ENCODE measurements around the gene CLEC2B.

DNA sequence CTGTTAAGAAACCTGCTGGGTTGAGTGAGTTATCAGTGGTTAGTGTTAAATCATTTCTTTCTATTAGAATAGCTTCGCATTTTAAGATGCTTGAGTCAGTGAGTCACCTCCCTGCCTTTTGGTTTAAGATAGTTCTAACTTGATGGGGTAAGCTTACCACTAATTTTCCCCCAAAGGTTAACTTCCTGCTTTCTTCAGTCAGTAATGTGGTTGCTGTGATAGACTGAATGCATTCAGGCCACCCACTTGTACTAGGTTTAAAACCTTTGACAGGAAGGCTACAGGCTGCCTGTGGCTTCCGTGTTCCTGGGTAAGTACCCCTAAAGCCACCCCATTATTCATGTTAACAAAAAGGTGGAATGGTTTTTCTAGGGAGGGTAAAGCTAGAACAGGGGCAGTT is 37.7 kb upstream of the CLEC2B start:
- TF ChIP-seq EZH2 (IDR thresholded peaks at IDR 0.05; ENCODE audit: borderline replicate concordance, low read depth, low read length, poor library complexity, severe bottlenecking): no peak
- TF ChIP-seq, protein P1, sequence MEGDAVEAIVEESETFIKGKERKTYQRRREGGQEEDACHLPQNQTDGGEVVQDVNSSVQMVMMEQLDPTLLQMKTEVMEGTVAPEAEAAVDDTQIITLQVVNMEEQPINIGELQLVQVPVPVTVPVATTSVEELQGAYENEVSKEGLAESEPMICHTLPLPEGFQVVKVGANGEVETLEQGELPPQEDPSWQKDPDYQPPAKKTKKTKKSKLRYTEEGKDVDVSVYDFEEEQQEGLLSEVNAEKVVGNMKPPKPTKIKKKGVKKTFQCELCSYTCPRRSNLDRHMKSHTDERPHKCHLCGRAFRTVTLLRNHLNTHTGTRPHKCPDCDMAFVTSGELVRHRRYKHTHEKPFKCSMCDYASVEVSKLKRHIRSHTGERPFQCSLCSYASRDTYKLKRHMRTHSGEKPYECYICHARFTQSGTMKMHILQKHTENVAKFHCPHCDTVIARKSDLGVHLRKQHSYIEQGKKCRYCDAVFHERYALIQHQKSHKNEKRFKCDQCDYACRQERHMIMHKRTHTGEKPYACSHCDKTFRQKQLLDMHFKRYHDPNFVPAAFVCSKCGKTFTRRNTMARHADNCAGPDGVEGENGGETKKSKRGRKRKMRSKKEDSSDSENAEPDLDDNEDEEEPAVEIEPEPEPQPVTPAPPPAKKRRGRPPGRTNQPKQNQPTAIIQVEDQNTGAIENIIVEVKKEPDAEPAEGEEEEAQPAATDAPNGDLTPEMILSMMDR (conservative IDR thresholded peaks at IDR 0.05; ENCODE audit: low read depth, low read length): no peak
